ENCODE measurements around the gene LRRC17.

The LRRC17 gene

DNA sequence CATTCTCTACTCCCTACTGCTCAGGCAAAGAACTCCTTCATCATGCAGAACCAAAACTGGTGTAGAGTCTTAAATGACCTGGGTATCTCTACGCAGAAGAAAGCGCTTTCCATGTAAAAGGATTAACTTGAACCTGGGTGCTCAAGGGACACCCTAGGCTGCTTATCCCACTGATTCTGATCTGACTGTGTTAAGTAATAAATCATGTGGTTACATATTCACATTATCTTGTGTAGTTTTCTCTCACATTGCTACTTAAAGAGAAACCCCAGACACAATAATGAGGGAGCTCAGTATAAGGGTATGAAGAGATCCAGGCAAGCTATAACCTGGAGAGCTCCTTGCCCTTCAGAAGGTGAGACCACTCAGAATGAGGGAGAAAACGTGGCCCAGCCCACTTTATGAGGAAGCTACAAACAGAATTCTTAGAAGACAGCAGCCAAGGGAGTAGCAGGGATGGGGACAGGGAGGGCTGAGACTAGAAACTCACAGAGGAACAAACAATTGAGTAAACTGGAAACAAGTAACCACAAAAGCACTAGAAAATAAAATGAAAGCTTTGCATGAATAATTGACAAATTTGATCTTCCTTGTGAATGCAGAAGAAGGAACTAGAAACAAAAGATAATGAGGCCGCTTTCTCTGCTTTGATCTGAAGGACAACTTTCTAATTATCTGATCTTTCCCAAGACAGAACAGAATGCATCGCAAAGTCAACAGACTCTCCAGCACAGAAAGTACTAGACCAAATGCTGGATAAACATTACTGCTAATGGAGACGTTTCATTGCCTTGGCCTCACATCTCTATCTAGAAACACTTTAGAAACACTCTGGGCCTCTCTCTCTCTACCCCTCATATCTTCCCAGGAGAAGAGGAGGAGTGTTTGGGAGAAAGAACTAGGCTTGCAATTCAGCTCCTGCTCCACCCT, 76.1 kb downstream of the LRRC17 start:
- DNase-seq (ENCODE audit: low spot score), result no peak

DNA sequence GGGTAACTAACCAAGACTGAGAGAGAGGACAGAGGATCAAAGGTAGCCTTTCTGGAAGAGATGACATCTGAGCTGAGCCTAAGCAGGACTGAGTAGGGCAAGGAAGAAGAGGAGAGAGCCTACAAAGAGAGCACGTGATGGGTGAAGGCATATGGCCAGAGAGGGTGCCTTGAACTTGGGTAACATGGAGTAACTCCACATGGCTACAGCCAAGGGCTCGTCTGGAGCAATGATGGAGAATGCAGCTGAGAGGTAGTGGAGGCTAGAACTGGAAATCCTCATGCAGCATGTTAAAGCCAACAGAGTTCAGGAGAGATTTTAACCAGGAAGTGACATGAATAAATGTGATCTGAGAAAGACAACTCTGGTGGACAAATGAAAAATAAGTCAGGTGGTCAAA, 77.8 kb downstream of the LRRC17 start:
- no peak for DNase-seq (ENCODE audit: low spot score)

DNA sequence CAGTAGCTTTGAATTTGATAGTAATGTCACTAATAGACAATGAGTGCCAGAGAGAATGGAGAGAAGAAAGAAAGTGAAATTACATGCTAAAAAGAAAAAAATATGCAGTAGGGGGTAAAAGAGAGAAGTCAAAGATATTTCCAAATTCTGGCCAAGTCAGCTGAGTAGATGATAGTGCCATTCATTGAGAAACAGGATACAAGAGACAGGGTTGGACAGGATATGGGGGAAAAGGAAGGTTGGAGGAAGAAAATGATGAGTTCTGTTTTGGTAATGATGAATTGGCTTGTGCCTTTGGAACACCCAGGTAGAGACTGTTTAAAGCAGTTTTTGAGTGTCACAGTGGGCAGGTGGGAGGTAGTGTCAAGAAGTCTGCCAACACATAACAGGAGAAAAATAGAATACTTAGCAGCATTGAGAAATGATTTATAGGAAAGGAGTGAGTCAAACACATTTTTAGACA, 78.3 kb downstream of the LRRC17 start:
- DNase-seq (ENCODE audit: low spot score), result no peak

DNA sequence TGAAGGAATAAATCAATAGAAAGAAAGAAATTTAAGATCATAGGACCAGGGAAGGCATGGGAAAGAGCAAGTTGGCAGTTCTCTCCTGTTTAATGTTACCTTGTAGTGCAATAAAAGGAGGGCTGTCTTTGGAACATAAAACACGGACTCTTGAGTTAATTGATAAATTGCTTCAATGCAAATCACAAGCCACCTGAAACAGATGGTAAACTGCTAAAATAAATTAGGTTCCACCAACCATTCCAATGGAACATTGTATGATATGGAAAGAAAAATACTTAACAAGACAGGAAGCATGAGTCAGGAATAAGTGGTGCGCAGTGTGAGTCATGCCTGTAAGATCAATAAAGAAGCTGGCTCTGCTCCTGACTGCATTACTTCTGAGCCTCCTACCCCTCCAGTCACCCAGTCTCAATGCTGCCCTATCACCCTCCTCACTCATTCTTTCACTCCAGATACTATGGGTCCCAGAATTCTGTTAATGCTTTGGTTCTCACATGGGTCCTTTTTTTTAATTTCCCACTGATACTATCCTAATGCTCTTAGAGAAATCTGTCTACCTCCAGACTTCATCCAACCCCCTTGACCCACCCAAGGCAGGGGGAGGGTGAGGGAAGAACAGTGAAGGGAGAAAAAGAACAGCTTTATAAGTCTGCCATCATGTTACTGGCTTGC, 78.9 kb downstream of the LRRC17 start:
- DNase-seq (ENCODE audit: low spot score), result no peak

DNA sequence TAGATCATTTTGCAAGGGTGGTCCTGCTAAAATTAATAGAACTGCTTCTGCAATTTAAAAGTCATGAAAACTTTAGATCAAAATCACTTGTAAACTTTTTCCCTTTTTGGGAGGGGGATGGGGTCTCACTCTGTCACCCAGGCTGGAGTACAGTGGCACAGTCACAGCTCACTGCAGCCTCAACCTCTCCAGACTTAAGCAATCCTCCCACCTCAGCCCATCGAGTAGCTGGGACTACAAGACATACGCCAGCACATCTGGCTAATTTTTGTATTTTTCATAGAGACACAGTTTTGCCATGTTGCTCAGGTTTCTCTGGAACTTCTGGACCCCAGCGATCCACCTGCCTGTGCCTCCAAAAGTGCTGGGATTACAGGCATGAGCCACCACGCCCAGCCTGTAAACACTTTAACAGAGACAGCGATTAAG, 79.7 kb downstream of the LRRC17 start:
- no peak for DNase-seq (ENCODE audit: low spot score)

DNA sequence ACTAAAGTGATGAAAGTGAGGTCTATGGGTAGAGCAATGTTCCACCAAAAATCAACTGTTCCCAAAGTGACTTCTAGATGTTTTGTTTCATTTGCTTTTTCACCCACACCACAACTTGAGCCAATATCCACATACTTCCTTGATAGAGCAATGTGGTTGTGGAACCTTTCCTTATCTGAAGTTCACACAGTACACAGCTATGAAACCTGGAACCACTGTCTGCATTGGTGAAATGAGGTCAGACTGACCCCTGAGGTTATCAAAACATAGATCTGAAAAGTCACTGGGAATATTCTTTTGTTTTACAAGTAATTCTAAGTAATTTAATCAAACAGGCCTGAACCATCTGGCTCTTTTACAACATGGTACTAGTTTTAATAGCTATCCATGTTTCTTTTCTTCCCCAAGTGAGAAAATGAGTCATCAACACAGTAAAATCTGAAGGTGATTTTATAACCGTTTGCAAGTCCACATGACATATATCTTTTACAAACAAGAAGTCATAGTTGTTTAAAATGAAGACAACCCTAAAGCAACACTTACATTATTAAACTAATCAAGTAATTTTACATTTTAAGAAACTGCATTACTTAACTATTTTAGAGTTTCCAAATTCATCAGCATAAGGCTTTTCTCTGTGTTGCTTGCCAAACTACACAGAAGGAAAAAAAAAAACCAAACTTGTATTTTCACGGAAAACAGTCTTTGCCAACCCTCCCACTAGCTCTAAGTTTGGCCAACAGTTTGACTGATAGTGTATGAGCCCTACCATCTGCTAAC, 80.3 kb downstream of the LRRC17 start:
- DNase-seq (ENCODE audit: low spot score), result no peak

DNA sequence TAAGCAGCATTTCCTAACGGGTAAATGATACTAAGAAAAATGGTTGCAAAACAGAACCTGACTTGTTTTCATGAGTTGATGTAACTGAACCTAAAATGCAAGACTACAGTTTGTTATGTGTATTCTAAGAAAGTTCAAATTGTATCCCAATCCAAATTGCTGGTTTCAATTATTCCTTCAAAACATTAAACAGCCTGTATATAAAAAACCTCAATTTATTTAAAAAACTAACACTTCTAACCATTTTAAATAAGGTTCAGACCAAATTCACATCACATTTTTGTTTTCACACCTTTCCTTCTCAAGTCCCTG, 80.9 kb downstream of the LRRC17 start:
- no peak for DNase-seq (ENCODE audit: low spot score)

DNA sequence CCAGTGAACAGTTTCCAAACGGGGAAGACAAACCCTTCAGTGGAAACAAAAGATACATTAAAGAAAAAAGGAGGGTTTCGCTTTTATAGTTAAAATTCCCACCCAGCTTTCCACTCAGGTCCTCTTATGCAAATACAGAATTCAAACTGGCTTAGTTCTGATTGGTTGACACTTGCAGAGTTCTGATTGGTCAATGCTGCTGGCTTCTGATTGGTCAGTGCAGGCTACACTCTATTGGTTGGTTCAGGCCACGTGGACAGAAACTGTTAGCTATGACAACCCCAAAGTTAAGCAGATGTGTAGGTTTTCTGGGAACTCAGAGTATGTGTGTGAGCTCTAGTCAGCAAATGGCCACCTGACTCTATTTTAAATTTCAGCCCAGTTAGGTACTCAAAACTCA, 81.8 kb downstream of the LRRC17 start:
- DNase-seq (ENCODE audit: low spot score), result no peak
